Measurements from ENCODE around the gene ATP8A1. TPM values are rescaled to one million over a fixed set of nuclear protein-coding genes. Genes with fewer than 3 reads are reported as not detected.

Gene ATP8A1
- total and polyA plus RNA-seq, 2 of the 8 experiments (the other 6 are each of a cell fraction or from before 2014, with no cell fraction given): 3.7 to 14.9 TPM

GRCh38 chr4:42478509-42478908 is 178.4 kb downstream of the ATP8A1 start (continued):
- TF ChIP-seq, protein P1, sequence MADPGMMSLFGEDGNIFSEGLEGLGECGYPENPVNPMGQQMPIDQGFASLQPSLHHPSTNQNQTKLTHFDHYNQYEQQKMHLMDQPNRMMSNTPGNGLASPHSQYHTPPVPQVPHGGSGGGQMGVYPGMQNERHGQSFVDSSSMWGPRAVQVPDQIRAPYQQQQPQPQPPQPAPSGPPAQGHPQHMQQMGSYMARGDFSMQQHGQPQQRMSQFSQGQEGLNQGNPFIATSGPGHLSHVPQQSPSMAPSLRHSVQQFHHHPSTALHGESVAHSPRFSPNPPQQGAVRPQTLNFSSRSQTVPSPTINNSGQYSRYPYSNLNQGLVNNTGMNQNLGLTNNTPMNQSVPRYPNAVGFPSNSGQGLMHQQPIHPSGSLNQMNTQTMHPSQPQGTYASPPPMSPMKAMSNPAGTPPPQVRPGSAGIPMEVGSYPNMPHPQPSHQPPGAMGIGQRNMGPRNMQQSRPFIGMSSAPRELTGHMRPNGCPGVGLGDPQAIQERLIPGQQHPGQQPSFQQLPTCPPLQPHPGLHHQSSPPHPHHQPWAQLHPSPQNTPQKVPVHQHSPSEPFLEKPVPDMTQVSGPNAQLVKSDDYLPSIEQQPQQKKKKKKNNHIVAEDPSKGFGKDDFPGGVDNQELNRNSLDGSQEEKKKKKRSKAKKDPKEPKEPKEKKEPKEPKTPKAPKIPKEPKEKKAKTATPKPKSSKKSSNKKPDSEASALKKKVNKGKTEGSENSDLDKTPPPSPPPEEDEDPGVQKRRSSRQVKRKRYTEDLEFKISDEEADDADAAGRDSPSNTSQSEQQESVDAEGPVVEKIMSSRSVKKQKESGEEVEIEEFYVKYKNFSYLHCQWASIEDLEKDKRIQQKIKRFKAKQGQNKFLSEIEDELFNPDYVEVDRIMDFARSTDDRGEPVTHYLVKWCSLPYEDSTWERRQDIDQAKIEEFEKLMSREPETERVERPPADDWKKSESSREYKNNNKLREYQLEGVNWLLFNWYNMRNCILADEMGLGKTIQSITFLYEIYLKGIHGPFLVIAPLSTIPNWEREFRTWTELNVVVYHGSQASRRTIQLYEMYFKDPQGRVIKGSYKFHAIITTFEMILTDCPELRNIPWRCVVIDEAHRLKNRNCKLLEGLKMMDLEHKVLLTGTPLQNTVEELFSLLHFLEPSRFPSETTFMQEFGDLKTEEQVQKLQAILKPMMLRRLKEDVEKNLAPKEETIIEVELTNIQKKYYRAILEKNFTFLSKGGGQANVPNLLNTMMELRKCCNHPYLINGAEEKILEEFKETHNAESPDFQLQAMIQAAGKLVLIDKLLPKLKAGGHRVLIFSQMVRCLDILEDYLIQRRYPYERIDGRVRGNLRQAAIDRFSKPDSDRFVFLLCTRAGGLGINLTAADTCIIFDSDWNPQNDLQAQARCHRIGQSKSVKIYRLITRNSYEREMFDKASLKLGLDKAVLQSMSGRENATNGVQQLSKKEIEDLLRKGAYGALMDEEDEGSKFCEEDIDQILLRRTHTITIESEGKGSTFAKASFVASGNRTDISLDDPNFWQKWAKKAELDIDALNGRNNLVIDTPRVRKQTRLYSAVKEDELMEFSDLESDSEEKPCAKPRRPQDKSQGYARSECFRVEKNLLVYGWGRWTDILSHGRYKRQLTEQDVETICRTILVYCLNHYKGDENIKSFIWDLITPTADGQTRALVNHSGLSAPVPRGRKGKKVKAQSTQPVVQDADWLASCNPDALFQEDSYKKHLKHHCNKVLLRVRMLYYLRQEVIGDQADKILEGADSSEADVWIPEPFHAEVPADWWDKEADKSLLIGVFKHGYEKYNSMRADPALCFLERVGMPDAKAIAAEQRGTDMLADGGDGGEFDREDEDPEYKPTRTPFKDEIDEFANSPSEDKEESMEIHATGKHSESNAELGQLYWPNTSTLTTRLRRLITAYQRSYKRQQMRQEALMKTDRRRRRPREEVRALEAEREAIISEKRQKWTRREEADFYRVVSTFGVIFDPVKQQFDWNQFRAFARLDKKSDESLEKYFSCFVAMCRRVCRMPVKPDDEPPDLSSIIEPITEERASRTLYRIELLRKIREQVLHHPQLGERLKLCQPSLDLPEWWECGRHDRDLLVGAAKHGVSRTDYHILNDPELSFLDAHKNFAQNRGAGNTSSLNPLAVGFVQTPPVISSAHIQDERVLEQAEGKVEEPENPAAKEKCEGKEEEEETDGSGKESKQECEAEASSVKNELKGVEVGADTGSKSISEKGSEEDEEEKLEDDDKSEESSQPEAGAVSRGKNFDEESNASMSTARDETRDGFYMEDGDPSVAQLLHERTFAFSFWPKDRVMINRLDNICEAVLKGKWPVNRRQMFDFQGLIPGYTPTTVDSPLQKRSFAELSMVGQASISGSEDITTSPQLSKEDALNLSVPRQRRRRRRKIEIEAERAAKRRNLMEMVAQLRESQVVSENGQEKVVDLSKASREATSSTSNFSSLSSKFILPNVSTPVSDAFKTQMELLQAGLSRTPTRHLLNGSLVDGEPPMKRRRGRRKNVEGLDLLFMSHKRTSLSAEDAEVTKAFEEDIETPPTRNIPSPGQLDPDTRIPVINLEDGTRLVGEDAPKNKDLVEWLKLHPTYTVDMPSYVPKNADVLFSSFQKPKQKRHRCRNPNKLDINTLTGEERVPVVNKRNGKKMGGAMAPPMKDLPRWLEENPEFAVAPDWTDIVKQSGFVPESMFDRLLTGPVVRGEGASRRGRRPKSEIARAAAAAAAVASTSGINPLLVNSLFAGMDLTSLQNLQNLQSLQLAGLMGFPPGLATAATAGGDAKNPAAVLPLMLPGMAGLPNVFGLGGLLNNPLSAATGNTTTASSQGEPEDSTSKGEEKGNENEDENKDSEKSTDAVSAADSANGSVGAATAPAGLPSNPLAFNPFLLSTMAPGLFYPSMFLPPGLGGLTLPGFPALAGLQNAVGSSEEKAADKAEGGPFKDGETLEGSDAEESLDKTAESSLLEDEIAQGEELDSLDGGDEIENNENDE (IDR thresholded peaks at IDR 0.05; ENCODE audit: insufficient replicate concordance, low read length): no peak
- TF ChIP-seq CHD2 (IDR thresholded peaks at IDR 0.05; ENCODE audit: low read length): no peak
- no peak for TF ChIP-seq TAF1 (IDR thresholded peaks at IDR 0.05; ENCODE audit: low read depth, low read length)
- TF ChIP-seq RAD21 (IDR thresholded peaks at IDR 0.05 in 1 of 2, conservative IDR thresholded peaks at IDR 0.05 in 1 of 2; ENCODE audit: low read depth in 2 of 2, low read length in 2 of 2): no peak
- TF ChIP-seq NANOG (IDR thresholded peaks at IDR 0.05; ENCODE audit: insufficient read depth, low read depth, low read length, poor library complexity, severe bottlenecking): no peak
- TF ChIP-seq, protein P2, sequence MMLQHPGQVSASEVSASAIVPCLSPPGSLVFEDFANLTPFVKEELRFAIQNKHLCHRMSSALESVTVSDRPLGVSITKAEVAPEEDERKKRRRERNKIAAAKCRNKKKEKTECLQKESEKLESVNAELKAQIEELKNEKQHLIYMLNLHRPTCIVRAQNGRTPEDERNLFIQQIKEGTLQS (IDR thresholded peaks at IDR 0.05; ENCODE audit: insufficient read depth, low read depth, low read length): no peak
- no peak for TF ChIP-seq HDAC2 (IDR thresholded peaks at IDR 0.05; ENCODE audit: borderline replicate concordance in 1 of 2, low read depth in 2 of 2, low read length in 2 of 2)
